Measurements from ENCODE around the gene LRRC39.

GRCh38 chr1:100178091-100178490 is at the start of gene LRRC39:
- TF ChIP-seq POLR2A (IDR thresholded peaks at IDR 0.05): no peak
- TF ChIP-seq CTCF (IDR thresholded peaks at IDR 0.05): no peak

Measured in body of pancreas (tissue), 4 donors.